Activated CD8-positive, alpha-beta T cell treated with anti-CD3 and anti-CD28 coated beads for 36 hours (primary cell): ENCODE measurements around the gene THBS1. TPM values are rescaled to one million over a fixed set of nuclear protein-coding genes. Genes with fewer than 3 reads are reported as not detected.

Experiments used
- ATAC-seq: fragments of 200-7000 bp; cut with Tn5 transposase; one replicate; pipeline ENCODE4 v1.10.0; 2021; ENCODE audit warnings: mild to moderate bottlenecking, moderate library complexity
- CTCF ChIA-PET: fragments of 350-600 bp; sonication (Branson Sonifier 250); formaldehyde crosslinking; loops from one replicate; lab custom pipeline; 2021; ENCODE audit warnings: antibody characterized with exemption; lab: Charles Lee
- POLR2A ChIA-PET: fragments of 350-600 bp; sonication (Branson Sonifier 250); formaldehyde crosslinking; loops from one replicate; lab custom pipeline; 2021; ENCODE audit warnings: antibody characterized with exemption; lab: Charles Lee
- DNase-seq: peaks from one replicate; pipeline ENCODE4 v3.0.0-alpha.2; 2020
- H3K27ac Mint-ChIP-seq: one replicate; pipeline ENCODE4 v1.8.0; 2021; ENCODE audit warnings: mild to moderate bottlenecking, mixed read lengths
- H3K27me3 Mint-ChIP-seq: one replicate; pipeline ENCODE4 v1.8.0; 2021; ENCODE audit warnings: mixed read lengths
- H3K36me3 Mint-ChIP-seq: one replicate; pipeline ENCODE4 v1.8.0; 2021; ENCODE audit warnings: low read depth, mixed read lengths
- H3K4me1 Mint-ChIP-seq: one replicate; pipeline ENCODE4 v1.8.0; 2021; ENCODE audit warnings: low read depth, mixed read lengths
- H3K4me3 Mint-ChIP-seq: one replicate; pipeline ENCODE4 v1.8.0; 2021; ENCODE audit warnings: mild to moderate bottlenecking, moderate library complexity, mixed read lengths
- H3K9me3 Mint-ChIP-seq: one replicate; pipeline ENCODE4 v1.8.0; 2021; ENCODE audit warnings: mixed read lengths
- CTCF ChIP-seq: fragments of 200-600 bp; IDR thresholded peaks from one replicate; pipeline ENCODE4 v1.8.0; 2022; ENCODE audit warnings: antibody characterized with exemption, mild to moderate bottlenecking
- intact Hi-C: fragments of 100-400 bp; cut with micrococcal nuclease; formaldehyde crosslinking; loops from one replicate; pipeline ENCODE4 v1.10.0; 2022
- total RNA-seq, 2 experiments: library from RNA; stranded (reverse); gene quantifications; one replicate each; pipeline ENCODE4 v1.2.3, GENCODE V29; 2021

The THBS1 gene
- total RNA-seq, 2 experiments from 2014 or later, result 0.54 to 1.1 TPM

DNA sequence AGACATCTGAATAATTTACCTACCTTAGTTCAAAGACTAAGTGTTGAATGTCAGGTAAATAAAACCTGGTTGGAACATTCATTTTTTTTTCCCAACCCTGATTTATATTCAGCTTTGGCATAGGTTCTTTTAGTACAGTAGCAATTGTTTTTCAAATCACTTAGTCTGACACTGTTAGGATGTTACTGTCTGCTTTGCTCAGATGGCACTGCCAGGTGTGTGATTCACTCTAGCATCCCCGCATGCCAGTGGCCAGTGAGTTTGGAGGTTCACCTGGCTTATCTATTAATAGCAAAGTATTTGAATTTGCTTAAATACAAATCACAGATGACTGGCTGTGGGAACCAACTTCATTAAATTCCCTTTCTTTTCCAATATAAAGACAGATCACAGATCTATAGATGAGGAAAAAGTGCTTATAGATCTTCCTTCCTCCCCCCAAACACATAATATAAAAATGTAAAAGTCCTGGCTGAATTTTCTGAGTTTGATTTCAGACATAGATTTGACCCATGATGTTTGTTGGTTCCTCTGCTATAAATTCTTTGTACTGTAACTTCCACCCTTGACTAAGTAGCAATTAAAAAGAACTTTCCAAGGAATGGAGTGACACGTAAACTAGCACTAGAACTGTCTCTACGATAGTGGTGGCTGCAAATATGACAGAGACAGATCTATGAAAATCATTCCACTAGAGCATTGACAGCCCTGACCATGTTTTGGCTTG is 3.9 kb downstream of the THBS1 start:
- Mint-ChIP-seq H3K4me1 (peaks cover 7% of the 10 kb centered on the region), H3K27ac (no peak overlapping the region), H3K4me3 (no peak overlapping the region), H3K36me3 (no peaks in the 10 kb centered on the region), H3K9me3 (no peaks in the 10 kb centered on the region), H3K27me3 (peaks cover 17% of the 10 kb centered on the region)
- POLR2A ChIA-PET, result no interaction called here
- ATAC-seq (no peak), DNase-seq (no peak)
- intact Hi-C loops, result loop anchor here (5.0 to 10.0 kb wide), 2 partner anchors 273 to 460 kb away; no protein-coding TSS in a partner anchor
- CTCF ChIA-PET, result interaction anchor here (0.6 to 6.1 kb wide), 5 partner anchors 78 to 174 kb away, joined by 3 to 75 read pairs (median 3); no protein-coding TSS in a partner anchor
- no peak for TF ChIP-seq CTCF

- Mint-ChIP-seq H3K27ac (no peak overlapping the region), H3K36me3 (no peaks in the 10 kb centered on the region), H3K9me3 (no peaks in the 10 kb centered on the region), H3K27me3 (peaks cover 15% of the 10 kb centered on the region), H3K4me1 (peaks cover 5% of the 10 kb centered on the region), H3K4me3 (no peak overlapping the region)
- intact Hi-C loops, result loop anchor here (10.0 kb wide), 1 partner anchor 461 kb away; no protein-coding TSS in a partner anchor
- ATAC-seq (no peak), DNase-seq (no peak)
- CTCF ChIA-PET, result interaction anchor here (1.0 to 6.1 kb wide), 2 partner anchors 99 to 170 kb away, joined by 3 to 75 read pairs; no protein-coding TSS in a partner anchor
- no peak for TF ChIP-seq CTCF
- POLR2A ChIA-PET, result no interaction called here
These were observed 4.5 kb downstream of the THBS1 start for GRCh38 chr15:39585389-39585841.

- no peak for ATAC-seq
- no peak overlapping the region for H3K4me3 Mint-ChIP-seq
- peaks cover 5% of the 10 kb centered on the region for H3K4me1 Mint-ChIP-seq
- peaks cover 15% of the 10 kb centered on the region for H3K27me3 Mint-ChIP-seq
- no peak overlapping the region for H3K27ac Mint-ChIP-seq
- intact Hi-C loops, result loop anchor here (10.0 kb wide), 1 partner anchor 461 kb away; no protein-coding TSS in a partner anchor
- H3K9me3 Mint-ChIP-seq, result no peaks in the 10 kb centered on the region
- DNase-seq, result no peak
- CTCF ChIA-PET, result interaction anchor here (1.0 to 6.1 kb wide), 2 partner anchors 98 to 170 kb away, joined by 3 to 75 read pairs; no protein-coding TSS in a partner anchor
- H3K36me3 Mint-ChIP-seq, result no peaks in the 10 kb centered on the region
- TF ChIP-seq CTCF, result no peak
- POLR2A ChIA-PET, result interaction anchor here (1.1 kb wide), 1 partner anchor 339 kb away, joined by 3 read pairs; no protein-coding TSS in a partner anchor
These were observed 5.0 kb downstream of the THBS1 start for GRCh38 chr15:39585871-39586301.

- intact Hi-C loops, result loop anchor here (10.0 kb wide), 1 partner anchor 462 kb away; no protein-coding TSS in a partner anchor
These were observed 5.7 kb downstream of the THBS1 start for GRCh38 chr15:39586387-39587095.

More at GRCh38 chr15:39586387-39587095, 5.7 kb downstream of the THBS1 start:
- DNase-seq (no peak), ATAC-seq (no peak)
- Mint-ChIP-seq H3K9me3 (no peaks in the 10 kb centered on the region), H3K27me3 (peaks cover 10% of the 10 kb centered on the region), H3K4me3 (no peak overlapping the region), H3K4me1 (peaks cover under 1% of the 10 kb centered on the region), H3K36me3 (no peaks in the 10 kb centered on the region), H3K27ac (no peak overlapping the region)
- TF ChIP-seq CTCF, result no peak
- POLR2A ChIA-PET, result interaction anchor here (1.1 kb wide), 1 partner anchor 338 kb away, joined by 3 read pairs; no protein-coding TSS in a partner anchor
- CTCF ChIA-PET, result interaction anchor here (6.1 kb wide), 1 partner anchor 169 kb away, joined by 75 read pairs; no protein-coding TSS in a partner anchor
